Aorta (tissue), 5 donors: ENCODE results near the gene ZGRF1. TPM values are rescaled to one million over a fixed set of nuclear protein-coding genes. Genes with fewer than 3 reads are reported as not detected.
"Not testable (repeated sequence)": the region's sequence is repeated elsewhere in the genome, so short reads cannot be mapped to it uniquely, and the experiment has no call there.

Experiments used
- ATAC-seq: fragments of 200-7000 bp; cut with Tn5 transposase; one replicate; pipeline ENCODE4 v1.9.1; 2022; ENCODE audit warnings: moderate library complexity; ENCODE audit not compliant: low FRiP score
- DNase-seq, 2 donors: peaks; one replicate each; pipeline ENCODE4 v3.0.0-alpha.2; 2020
- H3K27ac ChIP-seq, 2 donors: one replicate each; pipeline ENCODE4 v1.5.1; 2013; ENCODE audit warnings: low read length in 2 of 2, mild to moderate bottlenecking in 2 of 2, moderate library complexity in 2 of 2, control low read depth in 1 of 2, inconsistent platforms in 1 of 2, low read depth in 1 of 2
- H3K27me3 ChIP-seq, 2 donors: one replicate each; pipeline ENCODE4 v1.6.1; 2013; ENCODE audit warnings: control low read depth in 1 of 2, low read length in 1 of 2, mild to moderate bottlenecking in 1 of 2, moderate library complexity in 1 of 2; ENCODE audit not compliant: insufficient read depth in 2 of 2, control insufficient read depth in 1 of 2
- H3K36me3 ChIP-seq, 2 donors: one replicate each; pipeline ENCODE4 v1.6.1; 2013; ENCODE audit warnings: control low read depth in 1 of 2, low read length in 1 of 2, mild to moderate bottlenecking in 1 of 2; ENCODE audit not compliant: insufficient read depth in 2 of 2, control insufficient read depth in 1 of 2
- H3K4me1 ChIP-seq, 2 donors: one replicate each; pipeline ENCODE4 v1.6.1; 2013; ENCODE audit warnings: low read length in 2 of 2, control low read depth in 1 of 2, mild to moderate bottlenecking in 1 of 2, moderate library complexity in 1 of 2; ENCODE audit not compliant: insufficient read depth in 2 of 2, control insufficient read depth in 1 of 2
- H3K4me3 ChIP-seq, 2 donors: one replicate each; pipeline ENCODE4 v1.5.1; 2013; ENCODE audit warnings: low read length in 2 of 2, control low read depth in 1 of 2, mild to moderate bottlenecking in 1 of 2
- H3K9me3 ChIP-seq: one replicate; pipeline ENCODE4 v1.6.1; 2013; ENCODE audit warnings: mild to moderate bottlenecking, low read length; ENCODE audit not compliant: control insufficient read depth
- WGBS, 2 donors: extraction: QIAGEN DNeasy Blood & Tissue Kit; methylation state at CpG; one replicate each; pipeline ENCODE4 v1.1.7; 2013; 5-methylcytosine and 5-hydroxymethylcytosine counted together
- intact Hi-C, 2 donors: fragments of 100-400 bp; cut with DNase I; formaldehyde crosslinking; loops; one replicate each; pipeline versions ENCODE4 v1.14.2 to v1.15.0; 2022
- polyA plus RNA-seq, 2 donors: library from polyadenylated mRNA; stranded (reverse); fragments of 200-250 nt; gene quantifications; one replicate each; pipeline ENCODE4 v1.2.3, GENCODE V29; 2013
- total RNA-seq, 2 donors: library from RNA; stranded (reverse); fragmentation: NEBNext Ultra II Directional; extraction: Animal tissue kit (Norgen Biotek cat#: 25700); gene quantifications; one replicate each; pipeline ENCODE4 v1.2.1, GENCODE V29; 2021
- donor health status: healthy with polysubstance abuse.
- donor health status: Bipolar disorder and iron deficiency.
- donor health status: DM: no; HTN: no; CAD: no.
- donor health status: DM: no; HTN: no; CAD: no.
- donor health status: DM: yes; HTN: yes; CAD: no.

ZGRF1 gene
- total and polyA plus RNA-seq, 4 donors, result 2.9 to 6.3 (median 5.4) TPM; not detected in 1

DNA sequence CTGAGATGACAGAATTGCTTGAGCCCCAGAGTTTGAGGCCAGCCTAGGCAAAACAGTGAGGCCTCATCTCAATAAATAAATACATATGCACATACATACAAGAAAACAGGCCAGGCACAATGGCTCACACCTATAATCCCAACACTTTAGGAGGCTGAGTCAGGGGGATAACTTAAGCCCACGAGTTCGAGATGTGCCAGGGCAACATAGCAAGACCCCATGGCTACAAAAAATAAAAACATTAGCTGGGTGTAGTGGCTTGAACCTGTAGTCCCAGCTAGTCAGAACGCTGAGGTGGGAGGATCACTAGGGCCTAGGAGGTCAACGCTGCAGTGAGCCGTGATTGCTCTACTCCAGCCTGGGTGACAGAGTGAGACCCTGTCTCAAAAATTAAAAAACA is 69.2 kb downstream of the ZGRF1 start:
- Histone ChIP-seq H3K9me3 (no peaks in the 10 kb centered on the region), H3K4me1 (no peaks in the 10 kb centered on the region), H3K36me3 (no peaks in the 10 kb centered on the region), H3K27me3 (no peaks in the 10 kb centered on the region), H3K4me3 (no peak overlapping the region), H3K27ac (no peak overlapping the region)
- DNase-seq (no peak), ATAC-seq (no peak)
- 97 to 99% methylated on average over 5 of the region's 5 CpGs for WGBS, 2 donors
- intact Hi-C loops, result no loop called here

DNA sequence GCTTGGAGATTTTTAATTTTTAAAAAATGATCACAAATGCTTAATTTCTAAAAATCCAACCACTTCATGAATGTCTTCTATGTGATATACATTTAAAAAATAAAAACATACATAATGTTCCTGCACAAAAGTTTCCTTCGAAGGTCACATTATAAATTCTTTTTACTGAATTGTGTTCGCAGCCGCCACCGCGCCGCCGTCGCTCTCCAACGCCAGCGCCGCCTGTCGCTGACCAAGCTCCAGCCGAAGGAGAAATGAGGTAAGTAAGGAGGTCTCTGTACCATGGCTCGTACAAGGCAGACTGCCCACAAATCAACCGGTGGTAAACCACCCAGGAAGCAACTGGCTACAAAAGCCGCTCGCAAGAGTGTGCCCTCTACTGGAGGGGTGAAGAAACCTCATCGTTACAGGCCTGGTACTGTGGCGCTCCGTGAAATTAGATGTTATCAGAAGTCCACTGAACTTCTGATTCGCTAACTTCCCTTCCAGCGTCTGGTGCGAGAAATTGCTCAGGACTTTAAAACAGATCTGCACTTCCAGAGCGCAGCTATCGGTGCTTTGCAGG is 71.9 kb downstream of the ZGRF1 start:
- Histone ChIP-seq H3K27ac (no peak overlapping the region), H3K27me3 (no peaks in the 10 kb centered on the region), H3K36me3 (no peaks in the 10 kb centered on the region), H3K9me3 (no peaks in the 10 kb centered on the region), H3K4me3 (no peak overlapping the region), H3K4me1 (no peaks in the 10 kb centered on the region)
- ATAC-seq, result no peak
- no peak for DNase-seq
- intact Hi-C loops, result no loop called here
- 98% methylated on average over 25 of the region's 25 CpGs for WGBS, 2 donors

- no peaks in the 10 kb centered on the region for H3K27me3 ChIP-seq
- no peaks in the 10 kb centered on the region for H3K36me3 ChIP-seq
- intact Hi-C loops, result no loop called here
- H3K4me1 ChIP-seq, result no peaks in the 10 kb centered on the region
- H3K4me3 ChIP-seq, result no peak overlapping the region
- DNase-seq (no peak), ATAC-seq (no peak)
- H3K27ac ChIP-seq, result no peak overlapping the region
- no peaks in the 10 kb centered on the region for H3K9me3 ChIP-seq
- WGBS, 2 donors, result 80 to 85% methylated on average over 4 of the region's 4 CpGs
Observed at GRCh38 chr4:112563431-112564200, 73.1 kb downstream of the ZGRF1 start.

DNA sequence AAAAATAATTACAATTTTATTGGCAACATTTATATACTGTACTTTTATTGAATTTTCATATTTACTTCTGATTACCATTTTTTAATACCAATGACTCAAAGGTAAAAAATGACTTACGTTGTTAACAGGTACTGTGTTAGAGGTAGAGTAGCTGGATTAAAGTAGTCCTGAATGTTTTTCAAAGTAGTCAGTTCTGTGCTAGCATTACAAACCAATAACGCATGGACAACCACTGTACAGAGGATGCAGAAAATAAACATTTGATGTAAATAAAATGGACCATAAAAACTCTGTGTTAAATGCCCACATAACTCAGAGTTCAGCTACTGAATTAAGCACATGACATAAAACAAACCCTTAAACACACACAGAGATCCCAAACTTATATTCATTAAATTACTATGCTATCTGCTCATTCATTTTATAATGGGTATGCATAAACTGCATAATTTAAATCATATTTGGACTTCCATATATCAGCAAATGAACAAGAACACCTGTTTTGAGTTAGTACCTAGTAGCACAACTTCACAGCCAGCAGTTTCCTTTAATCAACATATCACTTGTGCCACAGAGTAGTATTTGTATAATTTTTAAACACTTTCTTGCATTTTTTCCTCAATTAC is 74.3 kb downstream of the ZGRF1 start:
- Histone ChIP-seq H3K4me1 (no peaks in the 10 kb centered on the region), H3K27ac (no peak overlapping the region), H3K9me3 (no peaks in the 10 kb centered on the region), H3K4me3 (no peak overlapping the region), H3K27me3 (no peaks in the 10 kb centered on the region), H3K36me3 (no peaks in the 10 kb centered on the region)
- intact Hi-C loops, result no loop called here
- no peak for ATAC-seq
- 91 to 97% methylated on average over 2 of the region's 2 CpGs for WGBS, 2 donors
- DNase-seq, result no peak

GRCh38 chr4:112560084-112560483 is 76.6 kb downstream of the ZGRF1 start:
- intact Hi-C loops, result no loop called here
- Histone ChIP-seq H3K27me3 (no peaks in the 10 kb centered on the region), H3K4me1 (no peaks in the 10 kb centered on the region), H3K4me3 (no peak overlapping the region), H3K9me3 (no peaks in the 10 kb centered on the region), H3K27ac (no peak overlapping the region), H3K36me3 (no peaks in the 10 kb centered on the region)
- DNase-seq (no peak), ATAC-seq (no peak)
- WGBS, 2 donors, result 90 to 94% methylated on average over 2 of the region's 2 CpGs

- H3K27ac ChIP-seq, result no peak overlapping the region
- no peaks in the 10 kb centered on the region for H3K4me1 ChIP-seq
- no peaks in the 10 kb centered on the region for H3K36me3 ChIP-seq
- intact Hi-C loops, result no loop called here
- H3K9me3 ChIP-seq, result no peaks in the 10 kb centered on the region
- no peaks in the 10 kb centered on the region for H3K27me3 ChIP-seq
- WGBS, 2 donors, result 95 to 97% methylated on average over 3 of the region's 3 CpGs
- no peak overlapping the region for H3K4me3 ChIP-seq
- ATAC-seq (no peak), DNase-seq (no peak)
Observed at GRCh38 chr4:112559053-112559452, 77.7 kb downstream of the ZGRF1 start.

DNA sequence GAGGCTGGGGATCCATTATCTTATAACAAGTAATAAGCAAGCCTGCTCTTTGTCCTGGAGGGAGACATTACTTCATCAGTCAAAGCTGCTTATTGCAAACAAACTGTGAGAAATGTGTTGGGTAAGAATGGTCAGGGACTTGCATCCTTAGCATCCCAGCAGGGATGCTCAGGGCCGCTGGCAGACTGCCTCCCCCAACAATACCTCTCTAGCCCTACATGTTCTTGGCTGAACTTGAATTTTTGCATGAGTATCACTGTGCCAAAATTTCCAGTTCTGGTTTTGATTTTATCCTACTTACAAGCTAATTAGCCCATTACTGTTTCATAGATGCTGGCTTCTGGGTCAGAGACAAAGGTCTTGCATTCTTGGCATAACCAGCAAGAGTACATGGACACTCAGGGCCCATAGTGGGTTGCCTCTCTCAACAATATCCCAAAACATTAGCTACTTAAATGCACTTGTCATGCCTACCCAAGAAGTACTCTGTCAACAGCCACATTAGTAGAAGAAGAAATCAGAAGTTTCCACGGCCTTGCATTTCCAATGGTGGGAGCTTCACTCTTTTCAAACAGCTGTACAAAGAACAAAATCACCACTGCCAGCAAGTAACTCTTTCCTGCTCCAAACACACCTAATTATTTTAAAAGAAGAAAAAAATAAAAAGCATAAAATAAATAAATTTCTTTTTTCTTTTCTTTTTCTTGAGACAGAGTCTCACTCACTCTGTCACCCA is 78.9 kb downstream of the ZGRF1 start:
- Histone ChIP-seq H3K36me3 (no peaks in the 10 kb centered on the region), H3K27ac (no peak overlapping the region), H3K9me3 (no peaks in the 10 kb centered on the region), H3K4me1 (peaks cover 0 to 2% of the 10 kb centered on the region in 2 donors), H3K4me3 (no peak overlapping the region), H3K27me3 (no peaks in the 10 kb centered on the region)
- ATAC-seq (no peak), DNase-seq (no peak)
- intact Hi-C loops, result no loop called here
- 96 to 100% methylated on average over 2 of the region's 2 CpGs for WGBS, 2 donors

GRCh38 chr4:112554271-112554670 is 82.4 kb downstream of the ZGRF1 start:
- H3K27me3 ChIP-seq, DNase-seq, H3K27ac ChIP-seq, H3K9me3 ChIP-seq, intact Hi-C loops, ATAC-seq, H3K4me3 ChIP-seq, H3K36me3 ChIP-seq, H3K4me1 ChIP-seq: not testable (repeated sequence)
- 97 to 100% methylated on average over 2 of the region's 3 CpGs for WGBS, 2 donors
